ENCODE measurements around the gene TMPO. TPM values are rescaled to one million over a fixed set of nuclear protein-coding genes. Genes with fewer than 3 reads are reported as not detected.
"Not testable (repeated sequence)": the region's sequence is repeated elsewhere in the genome, so short reads cannot be mapped to it uniquely, and the experiment has no call there.

Gene TMPO
- total RNA-seq, 3 donors from 2014 or later: 42.9 to 115 (median 67.8) TPM

DNA sequence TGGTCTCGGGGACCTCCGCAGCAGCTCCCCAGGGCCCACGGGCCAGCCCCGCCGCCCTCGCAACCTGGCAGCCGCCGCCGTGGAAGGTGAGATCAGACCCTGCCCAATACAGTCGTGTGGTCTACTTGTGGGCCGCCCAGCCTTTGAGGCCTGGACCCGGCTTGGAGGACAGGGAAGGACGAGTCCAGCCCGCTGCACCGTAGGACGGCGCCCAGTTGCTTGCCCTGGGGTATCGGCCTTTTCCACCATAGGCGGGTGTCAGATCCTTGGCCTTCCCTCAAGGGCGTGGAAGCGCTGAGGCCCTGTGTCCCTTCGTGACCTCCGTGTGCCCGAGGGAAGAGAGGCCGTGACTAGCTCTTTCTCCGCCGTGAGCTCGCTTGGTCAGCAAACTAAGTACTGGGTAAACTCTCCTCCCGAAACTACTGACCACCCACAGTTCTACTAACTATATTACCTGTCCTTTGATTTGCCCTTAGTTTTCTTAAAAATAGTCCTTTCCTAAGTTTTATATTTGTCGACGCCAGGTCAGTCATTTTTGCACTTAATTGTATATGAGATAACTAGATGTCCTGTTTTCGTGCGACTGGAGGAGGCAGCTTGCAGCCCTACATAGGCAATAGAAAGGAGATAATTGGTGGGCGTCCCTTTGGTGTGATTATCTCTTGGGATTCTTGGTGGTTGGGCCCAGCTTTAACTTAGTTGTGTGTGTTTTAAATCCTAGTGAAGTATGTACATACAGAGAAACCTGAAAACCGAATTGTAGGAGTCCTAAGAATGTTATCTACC is 78.9 kb downstream of the TMPO start:
- Histone ChIP-seq H3K4me3 (peak overlapping the region; percentile 69 to 89 (median 72)), H3K36me3 (no peaks in the 10 kb centered on the region), H3K9me3 (no peaks in the 10 kb centered on the region), H3K27me3 (no peaks in the 10 kb centered on the region), H3K27ac (peak overlapping the region; percentile 96 to 98), H3K4me1 (peaks cover 0 to 10% of the 10 kb centered on the region in 2 donors)
- TF ChIP-seq, protein P1, sequence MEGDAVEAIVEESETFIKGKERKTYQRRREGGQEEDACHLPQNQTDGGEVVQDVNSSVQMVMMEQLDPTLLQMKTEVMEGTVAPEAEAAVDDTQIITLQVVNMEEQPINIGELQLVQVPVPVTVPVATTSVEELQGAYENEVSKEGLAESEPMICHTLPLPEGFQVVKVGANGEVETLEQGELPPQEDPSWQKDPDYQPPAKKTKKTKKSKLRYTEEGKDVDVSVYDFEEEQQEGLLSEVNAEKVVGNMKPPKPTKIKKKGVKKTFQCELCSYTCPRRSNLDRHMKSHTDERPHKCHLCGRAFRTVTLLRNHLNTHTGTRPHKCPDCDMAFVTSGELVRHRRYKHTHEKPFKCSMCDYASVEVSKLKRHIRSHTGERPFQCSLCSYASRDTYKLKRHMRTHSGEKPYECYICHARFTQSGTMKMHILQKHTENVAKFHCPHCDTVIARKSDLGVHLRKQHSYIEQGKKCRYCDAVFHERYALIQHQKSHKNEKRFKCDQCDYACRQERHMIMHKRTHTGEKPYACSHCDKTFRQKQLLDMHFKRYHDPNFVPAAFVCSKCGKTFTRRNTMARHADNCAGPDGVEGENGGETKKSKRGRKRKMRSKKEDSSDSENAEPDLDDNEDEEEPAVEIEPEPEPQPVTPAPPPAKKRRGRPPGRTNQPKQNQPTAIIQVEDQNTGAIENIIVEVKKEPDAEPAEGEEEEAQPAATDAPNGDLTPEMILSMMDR (IDR thresholded peaks at IDR 0.05): no peak
- no peak for TF ChIP-seq POLR2A (IDR thresholded peaks at IDR 0.05)
- TF ChIP-seq POLR2AphosphoS5 (IDR thresholded peaks at IDR 0.05): no peak
- peak in 1 of 2 donors; percentile 58 for DNase-seq (ENCODE audit: low spot score in 2 of 2)
- intact Hi-C loops (cut with DNase I; ENCODE audit: low total_unique reads): no loop called here

DNA sequence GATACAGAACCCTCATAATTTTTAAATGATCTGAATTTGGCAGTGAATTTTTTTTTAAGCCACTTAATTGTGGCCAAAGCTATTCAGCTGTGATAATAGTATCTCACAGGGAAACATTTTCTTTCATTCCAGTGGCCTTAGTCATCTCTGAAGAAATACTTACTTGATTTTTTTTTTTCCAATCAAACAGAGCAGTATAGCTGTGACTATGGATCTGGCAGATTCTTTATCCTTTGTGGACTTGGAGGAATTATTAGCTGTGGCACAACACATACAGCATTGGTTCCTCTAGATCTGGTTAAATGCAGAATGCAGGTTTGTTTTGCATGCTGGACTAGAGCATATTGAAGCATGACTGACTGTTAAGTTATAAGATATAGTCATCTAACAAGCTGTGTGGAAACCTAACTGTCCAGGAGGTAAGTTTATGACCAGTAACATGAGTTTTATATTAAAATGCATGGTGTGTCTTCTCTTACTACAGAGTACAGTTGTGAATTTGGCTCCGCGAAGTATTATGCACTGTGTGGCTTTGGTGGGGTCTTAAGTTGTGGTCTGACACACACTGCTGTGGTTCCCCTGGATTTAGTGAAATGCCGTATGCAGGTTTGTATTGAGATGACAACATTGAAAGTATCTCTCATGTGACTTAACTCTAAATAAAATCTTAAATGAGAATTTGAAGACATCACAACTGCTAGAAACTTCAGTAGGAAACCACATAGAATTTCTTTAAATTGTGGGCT is 80.0 kb downstream of the TMPO start:
- peak overlapping the region; percentile 69 to 89 (median 72) for H3K4me3 ChIP-seq
- TF ChIP-seq, protein P1 (IDR thresholded peaks at IDR 0.05): no peak
- TF ChIP-seq POLR2A (IDR thresholded peaks at IDR 0.05) (no peak), POLR2AphosphoS5 (IDR thresholded peaks at IDR 0.05) (no peak)
- H3K4me1 ChIP-seq: peaks cover 0 to 10% of the 10 kb centered on the region in 2 donors
- H3K27me3 ChIP-seq: no peaks in the 10 kb centered on the region
- peak overlapping the region; percentile 4 to 98 for H3K27ac ChIP-seq
- no peak for DNase-seq (ENCODE audit: low spot score in 2 of 2)
- no peaks in the 10 kb centered on the region for H3K9me3 ChIP-seq
- no peaks in the 10 kb centered on the region for H3K36me3 ChIP-seq
- intact Hi-C loops (cut with DNase I; ENCODE audit: low total_unique reads): no loop called here

DNA sequence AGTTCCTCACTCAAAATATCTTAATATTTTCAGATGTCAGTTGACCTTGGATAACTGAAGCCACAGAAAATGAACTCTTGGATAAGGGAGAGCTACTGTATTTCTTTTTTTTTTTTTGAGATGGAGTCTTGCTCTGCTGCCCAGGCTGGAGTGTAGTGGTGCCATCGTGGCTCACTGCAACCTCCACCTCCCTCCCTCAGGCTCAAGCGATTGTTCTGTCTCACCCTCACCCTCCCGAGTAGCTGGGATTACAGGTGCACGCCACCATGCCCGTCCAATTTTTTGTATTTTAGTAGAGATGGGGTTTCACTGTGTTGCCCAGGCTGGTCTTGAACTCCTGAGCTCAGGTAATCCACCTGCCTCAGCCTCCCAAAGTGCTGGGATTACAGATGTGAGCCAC is 81.9 kb downstream of the TMPO start:
- DNase-seq (ENCODE audit: low spot score in 2 of 2); H3K4me3 ChIP-seq; H3K27me3 ChIP-seq; H3K27ac ChIP-seq; intact Hi-C loops (cut with DNase I; ENCODE audit: low total_unique reads); H3K9me3 ChIP-seq: not testable (repeated sequence)
- H3K36me3 ChIP-seq: peaks cover 10% of the 10 kb centered on the region
- peaks cover 0 to 10% of the 10 kb centered on the region in 2 donors for H3K4me1 ChIP-seq

Other genes starting within 250 kb of the TMPO start
- gene SLC25A3, start 78.1 kb downstream of the TMPO start, total RNA-seq: 100 to 1,000 TPM; 327 to 469 (median 356) TPM
- 10 to 100 TPM; 10.7 to 19.7 (median 12.3) TPM for gene IKBIP, start 129.2 kb downstream of the TMPO start, total RNA-seq
- 10 to 100 TPM; 10.1 to 18.1 (median 16.4) TPM for gene APAF1, start 129.7 kb downstream of the TMPO start, total RNA-seq